Stimulated activated CD8-positive, alpha-beta memory T cell treated with anti-CD3 and anti-CD28 coated beads, Interleukin-4, amount 100 ng/mL, for 24 hours (primary cell): ENCODE measurements around the gene CPNE1.

Source experiments
- DNase-seq: peaks from one replicate; pipeline ENCODE4 v3.0.0-alpha.2; 2020; ENCODE audit warnings: low read depth

The CPNE1 gene

GRCh38 chr20:35598899-35599775 lies 65.6 kb downstream of the CPNE1 start:
- no peak for DNase-seq

- no peak for DNase-seq
Observed at GRCh38 chr20:35598476-35598875, 66.2 kb downstream of the CPNE1 start.

GRCh38 chr20:35597186-35597585 lies 67.5 kb downstream of the CPNE1 start:
- DNase-seq = no peak

GRCh38 chr20:35595901-35596300 lies 68.8 kb downstream of the CPNE1 start:
- no peak for DNase-seq

- DNase-seq = no peak
Observed at GRCh38 chr20:35595456-35595855, 69.2 kb downstream of the CPNE1 start.

- DNase-seq = no peak
Observed at GRCh38 chr20:35592339-35592974, 72.2 kb downstream of the CPNE1 start.

- no peak for DNase-seq
Observed at GRCh38 chr20:35588397-35588796, 76.3 kb downstream of the CPNE1 start.

- no peak for DNase-seq
Observed at GRCh38 chr20:35587436-35587835, 77.3 kb downstream of the CPNE1 start.

- no peak for DNase-seq
Observed at GRCh38 chr20:35586751-35587425, 77.8 kb downstream of the CPNE1 start.

- no peak for DNase-seq
Observed at GRCh38 chr20:35583636-35584560, 80.8 kb downstream of the CPNE1 start.

- no peak for DNase-seq
Observed at GRCh38 chr20:35582741-35583404, 81.8 kb downstream of the CPNE1 start.

GRCh38 chr20:35582131-35582530 lies 82.6 kb downstream of the CPNE1 start:
- DNase-seq = no peak

GRCh38 chr20:35579196-35579595 lies 85.5 kb downstream of the CPNE1 start:
- DNase-seq = no peak

- DNase-seq = no peak
Observed at GRCh38 chr20:35578469-35578868, 86.2 kb downstream of the CPNE1 start.

- no peak for DNase-seq
Observed at GRCh38 chr20:35576816-35577215, 87.9 kb downstream of the CPNE1 start.
